Epithelial cell of esophagus (primary cell): ENCODE data around the gene ST6GAL1.

ENCODE experiments used
- DNase-seq: peaks from one replicate; pipeline ENCODE4 v3.0.0; 2010; ENCODE audit warnings: low read depth
- H3K4me3 ChIP-seq: 2 replicates; pipeline ENCODE4 v1.5.1; 2011; ENCODE audit warnings: mild to moderate bottlenecking, low read length, control low read depth
- CTCF ChIP-seq: IDR thresholded peaks from 2 replicates; pipeline ENCODE4 v1.5.1; 2011; ENCODE audit warnings: low read depth, mild to moderate bottlenecking, low read length, control low read depth, inconsistent platforms; ENCODE audit not compliant: insufficient read depth; ENCODE audit errors: missing control alignments

ST6GAL1 gene

GRCh38 chr3:186929186-186929585, 1.1 kb upstream of the ST6GAL1 start:
- peak; percentile 47 for DNase-seq
- TF ChIP-seq CTCF, result no peak
- H3K4me3 ChIP-seq, result no peak overlapping the region

- no peak overlapping the region for H3K4me3 ChIP-seq
- no peak for TF ChIP-seq CTCF
- DNase-seq, result no peak
These were observed 641 bp upstream of the ST6GAL1 start for GRCh38 chr3:186929685-186930084.

GRCh38 chr3:186930641-186931531, 560 bp downstream of the ST6GAL1 start:
- peak overlapping the region; percentile 68 for H3K4me3 ChIP-seq
- peak; percentile 37 for DNase-seq
- no peak for TF ChIP-seq CTCF

- peak overlapping the region; percentile 68 for H3K4me3 ChIP-seq
- no peak for TF ChIP-seq CTCF
- DNase-seq, result peak; percentile 60
These were observed 1.4 kb downstream of the ST6GAL1 start for GRCh38 chr3:186931532-186932280.

- DNase-seq, result no peak
- peak overlapping the region; percentile 68 for H3K4me3 ChIP-seq
- no peak for TF ChIP-seq CTCF
These were observed 2.2 kb downstream of the ST6GAL1 start for GRCh38 chr3:186932281-186933181.

GRCh38 chr3:186933816-186934215, 3.5 kb downstream of the ST6GAL1 start:
- TF ChIP-seq CTCF, result no peak
- no peak for DNase-seq
- H3K4me3 ChIP-seq, result no peak overlapping the region
